Stimulated activated CD8-positive, alpha-beta memory T cell treated with anti-CD3 and anti-CD28 coated beads, Interleukin-12 subunit alpha, Interleukin-12 subunit beta, amount 100 ng/mL, for 1 hour (primary cell): Measurements from ENCODE around the gene ENO1.
"Not testable (repeated sequence)": the region's sequence is repeated elsewhere in the genome, so short reads cannot be mapped to it uniquely, and the experiment has no call there.

Experiments
- DNase-seq: peaks from one replicate; pipeline ENCODE4 v3.0.0-alpha.2; 2020; ENCODE audit warnings: low read depth

The ENO1 gene

DNA sequence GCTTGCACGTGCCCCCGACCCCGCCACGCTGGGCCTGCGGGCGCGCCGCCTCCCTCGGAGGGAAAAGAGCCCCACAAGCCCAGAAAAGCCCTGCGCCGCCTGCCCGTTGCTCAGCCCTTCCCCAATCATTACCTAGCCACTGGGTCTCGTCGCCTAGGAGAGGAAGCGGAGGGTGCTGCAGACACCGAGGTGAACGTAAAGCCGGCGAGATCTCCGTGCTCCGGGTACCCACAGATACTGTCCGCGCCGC lies at the start of gene ENO1:
TSS of gene ENO1 (minus strand) at position 239 of the 250 bp plus-strand sequence. CDS start 3,778 bp downstream, outside the sequence.
- DNase-seq = no peak

DNA sequence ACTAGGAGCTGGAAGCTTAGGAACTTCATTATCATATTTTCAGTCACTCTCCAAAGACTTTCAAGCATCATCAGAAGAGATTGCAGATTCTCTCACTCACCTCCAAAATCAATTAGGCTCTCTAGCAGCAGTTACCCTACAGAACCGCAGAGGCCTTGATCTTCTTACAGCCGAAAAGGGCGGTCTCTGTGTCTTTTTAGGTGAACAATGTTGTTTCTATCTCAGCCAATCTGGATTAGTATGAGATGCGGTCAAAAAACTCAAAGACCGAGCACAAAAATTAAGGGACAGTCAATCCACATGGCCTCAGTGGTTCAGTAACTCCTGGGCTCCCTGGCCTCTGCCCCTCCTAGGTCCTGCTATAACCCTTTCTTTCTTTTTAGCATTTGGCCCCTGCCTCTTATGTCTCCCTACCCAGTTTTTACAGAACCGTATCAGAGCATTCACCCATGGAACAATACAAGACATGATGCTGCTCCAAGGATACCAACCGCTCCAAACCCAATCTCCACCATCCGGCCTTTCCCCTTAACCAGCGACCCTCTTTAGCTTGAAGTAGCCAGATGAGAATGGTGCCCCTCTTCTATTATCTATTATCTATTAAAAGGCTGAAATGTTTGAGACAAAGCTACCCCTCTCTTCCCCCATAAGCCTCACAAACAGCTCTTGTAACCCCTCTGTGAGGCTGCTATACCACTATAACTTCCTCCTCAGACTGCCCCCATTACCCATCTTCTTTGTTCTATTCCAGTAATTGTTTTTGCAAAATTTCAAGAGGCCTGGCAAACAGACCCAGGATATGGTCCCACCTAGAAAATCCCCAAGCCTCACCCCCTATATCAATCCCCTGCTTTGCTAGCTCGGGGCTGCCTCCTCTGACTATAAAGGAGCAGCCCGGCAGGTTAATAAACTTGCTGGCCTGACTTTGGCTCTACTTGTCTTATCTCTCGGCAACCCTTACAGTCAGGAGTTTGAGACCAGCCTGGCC lies 48.5 kb upstream of the ENO1 start:
- no peak for DNase-seq

DNA sequence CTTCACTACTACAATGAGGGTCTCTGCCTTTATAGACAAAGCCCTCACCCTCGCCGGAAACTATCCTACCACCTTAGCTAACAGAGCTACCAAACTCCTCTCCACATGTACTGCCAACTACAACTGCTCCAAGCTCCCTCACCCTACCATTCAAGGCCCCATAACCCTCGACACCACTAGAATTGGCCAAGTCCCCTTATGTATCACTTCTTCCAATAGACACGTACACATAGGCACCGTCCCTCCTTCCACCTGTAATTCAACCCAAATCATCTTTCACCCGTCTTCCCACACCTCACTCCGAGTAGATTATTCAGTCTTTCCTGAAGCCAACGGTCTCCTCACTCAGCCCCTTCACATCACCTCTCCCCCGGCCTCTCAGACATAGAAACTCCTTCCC lies 47.5 kb upstream of the ENO1 start:
- DNase-seq = no peak

DNA sequence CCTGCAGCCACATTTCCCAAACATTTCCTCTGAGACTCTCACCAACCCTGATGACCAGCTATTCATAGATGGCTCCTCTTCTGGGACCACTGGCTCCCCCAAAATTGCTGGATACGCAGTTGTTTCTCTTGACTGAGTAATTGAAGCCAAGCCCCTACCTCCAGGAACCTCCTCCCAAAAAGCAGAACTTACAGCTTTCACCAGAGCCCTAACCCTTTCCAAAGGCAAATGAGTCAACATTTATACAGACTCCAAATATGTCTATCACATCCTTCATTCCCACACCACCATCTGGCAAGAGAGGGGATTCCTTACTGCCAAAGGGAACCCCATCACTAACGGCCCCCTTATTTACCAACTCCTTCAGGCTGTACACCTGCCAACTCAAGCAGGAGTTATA lies 46.9 kb upstream of the ENO1 start:
- no peak for DNase-seq

DNA sequence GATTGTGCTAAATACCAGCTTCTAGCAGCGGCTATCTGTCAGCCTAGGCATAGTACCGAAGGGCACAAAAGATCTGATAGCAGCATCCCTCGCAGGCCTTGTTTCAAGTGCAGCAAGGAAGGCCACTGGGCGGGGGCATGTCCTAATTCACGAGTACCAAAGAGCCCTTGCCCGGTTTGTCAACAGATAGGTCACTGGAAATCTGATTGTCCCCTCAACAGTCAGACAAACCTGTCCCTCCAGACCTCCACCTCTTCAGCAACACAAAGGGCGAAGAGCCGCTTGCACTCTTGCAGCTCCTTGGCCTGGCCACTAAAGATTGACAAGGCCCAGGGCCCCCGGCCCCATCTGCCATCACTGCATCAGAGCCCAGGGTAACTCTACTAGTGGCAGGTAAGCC lies 44.5 kb upstream of the ENO1 start:
- no peak for DNase-seq

DNA sequence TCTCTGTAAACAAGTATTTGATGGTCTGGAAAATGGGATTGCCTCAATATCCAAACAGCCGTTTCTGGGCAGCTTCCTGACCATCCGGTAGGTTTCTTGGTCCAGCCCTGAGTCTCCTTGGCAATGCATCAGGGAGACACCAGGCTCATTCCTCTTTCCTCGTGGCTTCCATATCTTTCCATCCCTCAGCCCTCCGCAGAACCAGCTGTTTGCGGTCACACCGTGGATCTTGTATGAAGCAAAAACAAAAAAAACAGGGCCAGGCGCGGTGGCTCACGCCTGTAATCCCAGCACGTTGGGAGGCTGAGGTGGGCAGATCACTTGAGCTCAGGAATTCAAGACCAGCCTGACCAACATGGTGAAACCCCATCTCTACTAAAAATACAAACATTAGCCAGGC lies 39.0 kb upstream of the ENO1 start:
- not testable (repeated sequence) for DNase-seq

DNA sequence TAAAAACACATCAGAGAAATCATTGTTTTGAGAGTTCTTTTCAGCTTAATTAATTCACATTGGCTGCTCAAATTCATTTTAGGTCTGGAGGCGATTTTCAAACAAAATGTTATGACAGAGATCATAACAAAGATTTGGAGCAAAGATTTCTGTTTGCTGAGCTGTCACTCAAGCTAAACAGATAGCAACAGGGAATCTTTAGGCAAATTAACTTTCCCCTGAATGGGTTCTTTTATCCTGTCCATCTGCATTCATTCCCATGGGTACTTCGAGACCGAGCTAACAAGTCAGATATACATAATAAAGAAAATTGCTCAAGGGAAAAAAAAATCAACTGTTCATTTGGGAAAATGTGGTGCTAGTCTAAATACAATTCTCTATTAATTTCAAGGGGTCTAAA lies 37.0 kb upstream of the ENO1 start:
- no peak for DNase-seq

DNA sequence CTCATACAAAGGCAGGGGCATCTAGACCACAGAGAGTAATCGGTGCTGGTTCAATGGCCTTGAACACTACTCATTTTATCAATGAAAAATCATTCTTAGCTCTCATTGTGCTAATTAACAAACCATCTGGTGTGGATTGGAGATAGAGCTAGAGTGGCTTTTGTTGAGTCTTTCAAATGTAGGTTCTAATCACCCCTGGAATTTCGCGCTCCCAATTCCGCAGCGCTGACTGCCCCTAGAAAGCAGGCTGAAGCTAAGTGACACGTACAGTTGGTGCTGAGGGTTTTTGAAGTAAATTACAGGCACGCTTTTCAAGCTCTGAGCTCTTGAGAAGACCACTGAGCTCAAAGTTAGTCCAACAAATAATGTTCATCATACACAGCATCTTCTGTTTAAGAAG lies 36.0 kb upstream of the ENO1 start:
- DNase-seq = no peak

DNA sequence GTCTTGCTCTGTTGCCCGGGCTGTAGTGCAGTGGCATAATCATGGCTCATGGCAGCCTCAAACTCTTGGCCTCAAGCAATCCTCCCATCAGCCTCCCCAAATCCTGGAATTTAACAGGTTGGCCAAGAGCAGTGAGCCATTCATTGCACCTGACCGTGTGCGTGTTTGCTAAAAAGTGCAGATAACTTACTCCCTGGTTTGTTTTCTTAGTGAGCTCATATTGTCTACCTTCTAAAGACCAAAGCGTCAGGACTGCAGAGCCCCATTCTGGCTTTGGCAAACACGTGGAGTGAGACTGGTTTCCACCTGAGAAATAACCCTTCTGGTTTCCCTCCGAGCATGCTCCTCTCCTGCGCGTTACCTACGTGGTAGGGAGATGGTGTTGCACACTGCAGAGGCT lies 35.0 kb upstream of the ENO1 start:
- DNase-seq = no peak

DNA sequence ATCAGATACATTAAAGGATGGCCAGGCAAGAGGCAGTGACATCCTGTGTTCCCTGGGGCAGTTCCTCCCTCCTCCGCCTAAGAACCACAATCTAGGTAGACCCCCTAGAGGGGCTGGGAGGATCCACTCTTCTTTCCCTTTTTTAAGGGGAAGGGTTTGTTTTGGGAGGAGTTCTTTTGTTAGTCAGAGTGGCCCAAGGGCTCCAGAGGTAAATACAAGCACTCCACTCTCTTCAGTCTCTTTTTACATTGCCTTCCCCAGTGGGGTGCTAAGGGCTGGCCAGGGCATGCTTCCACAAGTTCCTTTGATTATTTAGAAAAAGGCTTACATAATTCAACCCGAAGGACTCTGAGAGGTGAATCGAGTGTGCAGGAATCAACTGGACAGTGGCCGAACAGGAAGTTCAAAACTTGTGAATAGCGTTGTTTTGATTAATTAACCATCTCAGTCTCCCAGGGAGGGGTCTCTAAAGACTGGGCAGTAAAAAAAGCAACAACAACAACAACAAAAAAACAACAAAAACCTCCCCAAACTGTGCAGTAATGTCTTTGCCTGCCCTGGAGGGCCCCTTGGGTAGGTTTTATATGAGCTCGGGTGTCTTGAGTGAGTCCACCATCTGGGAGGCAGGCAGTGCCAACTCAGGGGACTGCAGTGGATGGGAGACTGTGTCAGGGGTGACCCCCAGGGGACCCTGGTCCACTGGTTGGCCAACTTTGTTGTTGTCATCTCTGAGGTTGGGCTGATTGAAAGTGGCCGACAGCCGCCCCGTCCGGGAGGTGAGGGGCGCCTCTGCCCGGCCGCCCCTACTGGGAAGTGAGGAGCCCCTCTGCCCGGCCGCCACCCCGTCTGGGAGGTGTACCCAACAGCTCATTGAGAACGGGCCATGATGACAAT lies 33.2 kb upstream of the ENO1 start:
- DNase-seq = no peak

DNA sequence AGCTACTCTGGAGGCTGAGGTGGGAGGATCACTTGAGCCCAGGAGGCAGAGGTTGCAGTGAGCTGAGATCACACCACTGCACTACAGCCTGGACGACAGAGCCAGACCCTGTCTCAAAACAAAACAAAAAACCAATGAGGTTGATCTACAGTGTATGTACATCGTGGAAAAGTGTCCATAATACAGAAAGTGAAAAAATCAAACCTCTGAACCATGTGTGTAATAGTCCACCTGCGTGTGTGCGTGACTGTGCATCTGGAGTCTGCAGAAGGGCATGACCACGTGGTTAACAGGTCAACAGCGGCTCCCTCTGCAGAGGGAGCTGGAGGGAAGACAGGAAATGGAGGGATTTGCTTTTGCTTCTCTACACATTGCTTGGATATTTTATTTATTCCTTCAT lies 32.4 kb upstream of the ENO1 start:
- DNase-seq = no peak

DNA sequence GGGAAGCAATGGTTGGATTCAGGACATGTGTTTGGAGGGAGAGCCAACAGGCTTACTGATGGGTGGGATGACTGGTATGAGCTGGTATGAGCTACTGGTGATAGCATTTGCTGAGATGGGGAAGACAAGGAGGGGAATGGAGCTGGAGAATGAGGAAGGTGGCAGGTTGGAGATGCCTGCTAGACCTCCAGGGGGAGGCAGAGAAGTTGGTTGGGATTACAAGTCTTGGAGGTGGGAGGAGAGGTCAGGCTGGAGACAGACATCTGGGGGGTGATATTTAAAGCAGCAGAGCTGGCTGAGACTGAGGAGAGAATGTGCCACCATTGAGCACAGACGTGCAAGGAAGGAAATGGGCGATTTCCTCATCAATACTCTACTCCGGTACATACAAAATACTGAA lies 31.8 kb upstream of the ENO1 start:
- no peak for DNase-seq

DNA sequence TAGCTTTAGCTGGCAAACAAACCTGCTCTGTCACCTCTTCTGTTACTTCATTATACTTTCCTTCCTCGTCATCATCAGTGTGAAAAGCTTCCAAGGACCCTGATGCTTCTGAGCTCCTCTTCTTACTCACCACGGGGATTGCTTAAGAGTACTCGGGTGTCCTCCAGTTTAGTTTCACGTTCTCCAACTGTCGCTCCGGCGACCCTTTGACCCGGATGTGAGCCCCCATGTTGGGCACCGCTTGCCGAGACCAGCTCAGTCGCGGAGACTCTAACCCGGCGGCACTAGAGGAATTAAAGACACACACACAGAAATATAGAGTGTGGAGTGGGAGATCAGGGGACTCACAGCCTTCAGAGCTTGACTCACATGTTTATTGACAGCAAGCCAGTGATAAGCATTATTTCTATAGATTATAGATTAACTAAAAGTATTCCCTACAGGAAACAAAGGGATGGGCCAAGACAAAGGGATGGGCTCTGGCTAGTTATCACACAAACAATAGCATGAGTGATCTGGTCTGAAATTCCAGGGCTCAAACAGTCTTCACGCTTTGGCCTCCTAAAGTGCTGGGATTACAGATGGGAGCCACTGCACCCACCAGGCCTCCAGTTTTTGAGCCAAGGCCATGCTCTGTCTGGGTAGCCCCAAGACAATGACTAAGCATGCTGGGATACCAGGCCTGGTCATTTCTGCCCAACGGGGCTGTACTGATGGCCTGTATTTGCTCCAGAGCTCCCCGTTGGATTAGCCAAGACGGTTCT lies 30.1 kb upstream of the ENO1 start:
- DNase-seq = no peak

DNA sequence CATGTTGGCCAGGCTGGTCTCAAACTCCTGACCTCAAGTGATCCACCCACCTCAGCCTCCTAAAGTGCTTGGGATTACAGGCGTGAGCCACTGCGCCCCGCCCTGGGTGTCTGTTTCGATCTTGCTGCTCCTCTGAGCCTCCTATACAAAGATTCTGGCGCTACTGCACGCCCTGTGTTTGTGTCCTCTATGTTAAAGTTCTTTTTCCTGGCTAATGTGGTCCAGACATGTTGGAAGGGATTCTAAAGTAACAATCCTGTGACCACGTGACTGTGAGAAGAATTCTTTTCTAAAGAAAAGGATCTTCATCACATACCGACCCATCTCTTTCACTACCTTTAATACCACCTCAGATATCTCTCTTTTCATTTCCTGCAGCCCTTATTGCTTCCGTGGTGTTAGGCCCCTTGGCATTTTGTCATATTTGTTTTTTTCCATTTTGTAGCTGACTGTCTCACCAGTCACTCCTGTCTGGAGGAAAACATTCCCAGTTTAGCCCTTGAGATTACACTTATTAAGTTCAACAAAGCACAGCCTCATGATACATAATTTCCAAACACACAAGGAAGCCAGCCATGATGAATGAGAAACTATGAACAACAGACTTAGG lies 27.2 kb upstream of the ENO1 start:
- DNase-seq = no peak

DNA sequence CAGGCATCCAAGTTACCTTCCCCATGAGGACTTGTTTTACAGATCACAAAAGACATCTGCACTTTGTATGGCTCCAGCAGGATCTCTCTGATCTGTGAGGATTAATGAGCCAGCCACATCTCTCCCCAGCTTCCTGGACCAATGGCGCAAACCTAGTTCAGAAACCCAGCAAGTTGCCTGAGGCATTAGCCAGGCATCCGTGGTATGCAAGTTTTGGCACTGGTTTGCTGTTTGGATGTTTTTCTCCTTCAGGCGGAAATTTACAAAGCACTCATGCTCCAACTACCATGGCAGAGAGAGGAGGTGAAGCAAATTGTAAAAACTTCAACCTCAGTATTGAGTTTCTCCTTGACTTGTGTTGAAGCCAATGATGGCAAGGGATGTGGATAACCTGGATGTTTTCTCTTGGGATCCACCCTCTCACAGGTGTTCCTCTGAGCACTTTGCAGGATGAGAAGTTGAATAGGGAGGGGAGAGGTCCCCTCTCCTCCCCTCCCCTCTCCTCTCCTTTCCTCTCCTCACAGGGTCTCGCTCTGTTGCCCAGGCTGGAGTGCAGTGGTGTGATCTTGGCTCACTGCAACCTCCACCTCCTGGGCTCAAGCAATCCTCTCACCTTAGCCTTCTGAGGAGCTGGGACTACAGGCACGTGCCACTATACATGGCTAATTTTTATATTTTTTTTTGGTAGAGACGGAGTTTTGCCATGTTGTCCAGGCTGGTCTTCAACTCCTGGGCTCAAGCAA lies 25.6 kb upstream of the ENO1 start:
- DNase-seq = no peak

DNA sequence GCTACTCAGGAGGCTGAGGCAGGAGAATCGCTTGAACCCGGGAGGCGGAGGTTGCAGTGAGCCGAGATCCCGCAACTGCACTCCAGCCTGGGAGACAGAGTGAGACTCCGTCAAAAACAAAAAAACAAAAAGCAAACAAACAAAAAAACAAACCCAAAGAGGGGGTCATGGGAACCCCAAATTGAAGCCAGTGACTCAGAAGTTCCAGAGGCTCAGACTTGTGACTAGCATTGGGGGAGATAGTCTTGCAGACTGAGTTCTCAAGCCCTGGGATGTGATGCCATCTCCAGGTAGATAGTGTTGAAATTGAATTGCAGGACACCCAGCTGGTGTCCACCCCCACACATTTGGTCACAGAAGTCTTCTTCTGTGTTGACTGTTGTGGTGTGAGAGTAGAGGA lies 24.9 kb upstream of the ENO1 start:
- no peak for DNase-seq

DNA sequence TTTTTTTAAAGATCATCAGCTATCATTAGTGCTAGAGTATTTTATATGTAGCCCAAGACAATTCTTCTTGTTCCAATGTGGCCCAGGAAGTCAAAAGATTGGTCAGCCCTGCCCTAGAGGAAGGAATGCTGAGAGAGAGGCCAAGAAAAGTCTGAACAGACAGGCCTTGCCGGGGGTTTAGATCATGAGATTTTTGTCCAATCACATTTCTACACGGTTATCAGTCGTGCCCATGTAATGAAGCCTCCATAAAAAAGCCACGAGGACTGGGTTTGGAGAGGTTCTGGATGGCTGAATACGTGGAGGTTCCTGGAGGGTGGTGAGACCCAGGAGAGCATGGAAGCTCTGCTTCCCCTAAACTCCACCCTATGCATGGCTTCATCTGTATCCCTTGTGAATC lies 24.3 kb upstream of the ENO1 start:
- DNase-seq = no peak

DNA sequence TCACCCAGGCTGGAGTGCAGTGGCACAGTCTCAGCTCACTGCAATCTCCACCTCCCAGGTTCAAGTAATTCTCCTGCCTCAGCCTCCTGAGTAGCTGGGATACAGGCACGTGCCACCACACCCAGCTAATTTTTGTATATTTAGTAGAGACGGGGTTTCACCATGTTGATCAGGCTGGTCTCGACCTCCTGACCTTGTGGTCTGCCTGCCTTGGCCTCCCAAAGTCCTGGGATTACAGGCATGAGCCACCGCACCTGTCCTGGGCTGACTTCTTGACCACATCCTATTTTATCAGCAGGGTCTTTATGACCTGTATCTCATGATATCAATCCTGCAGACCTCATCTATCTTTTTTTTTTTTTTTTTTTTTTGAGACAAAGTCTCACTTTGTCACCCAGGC lies 22.2 kb upstream of the ENO1 start:
- not testable (repeated sequence) for DNase-seq

DNA sequence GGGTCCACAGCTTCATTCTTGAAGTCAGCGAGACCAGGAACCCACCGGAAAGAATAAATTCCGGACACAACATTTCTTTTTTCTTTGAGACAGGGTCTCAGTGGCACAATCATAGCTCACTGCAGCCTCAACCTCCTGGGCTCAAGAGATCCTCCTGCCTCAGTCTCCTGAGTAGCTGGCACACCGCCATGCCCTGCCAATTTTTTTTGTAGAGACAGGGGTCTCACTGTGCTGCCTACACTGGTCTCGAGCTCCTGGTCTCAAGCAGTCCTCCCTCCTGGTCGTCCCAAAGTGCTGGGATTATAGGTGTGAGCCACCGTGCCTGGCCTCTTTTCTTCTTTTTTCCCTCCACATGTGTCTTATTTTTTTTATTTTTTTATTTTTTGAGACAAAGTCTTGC lies 20.6 kb upstream of the ENO1 start:
- no peak for DNase-seq

DNA sequence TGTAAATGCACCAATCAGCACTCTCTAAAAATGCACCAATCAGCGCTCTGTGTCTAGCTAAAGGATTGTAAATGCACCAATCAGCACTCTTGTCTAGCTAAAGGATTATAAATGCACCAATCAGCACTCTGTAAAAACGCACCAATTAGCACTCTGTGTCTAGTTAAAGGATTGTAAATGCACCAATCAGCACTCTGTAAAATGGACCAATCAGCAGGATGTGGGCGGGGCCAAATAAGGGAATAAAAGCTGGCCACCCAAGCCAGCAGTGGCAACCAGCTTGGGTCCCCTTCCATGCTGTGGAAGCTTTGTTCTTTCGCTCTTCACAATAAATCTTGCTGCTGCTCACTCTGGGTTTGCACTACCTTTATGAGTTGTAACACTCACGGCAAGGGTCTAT lies 19.9 kb upstream of the ENO1 start:
- not testable (repeated sequence) for DNase-seq

DNA sequence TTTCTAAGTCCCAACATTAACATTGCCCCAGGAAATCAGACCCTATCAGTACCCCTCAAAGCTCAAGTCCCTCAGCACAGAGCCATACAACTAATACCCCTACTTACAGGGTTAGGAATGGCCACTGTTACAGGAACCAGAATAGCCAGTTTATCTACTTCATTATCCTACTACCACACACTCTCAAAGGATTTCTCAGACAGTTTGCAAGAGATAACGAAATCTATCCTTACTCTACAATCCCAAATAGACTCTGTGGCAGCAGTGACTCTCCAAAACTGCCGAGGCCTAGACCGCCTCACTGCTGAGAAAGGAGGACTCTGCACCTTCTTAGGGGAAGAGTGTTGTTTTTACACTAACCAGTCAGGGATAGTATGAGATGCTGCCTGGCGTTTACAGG lies 19.0 kb upstream of the ENO1 start:
- DNase-seq = not testable (repeated sequence)
